Measurements from ENCODE around the gene ASAP3.

Gene ASAP3

DNA sequence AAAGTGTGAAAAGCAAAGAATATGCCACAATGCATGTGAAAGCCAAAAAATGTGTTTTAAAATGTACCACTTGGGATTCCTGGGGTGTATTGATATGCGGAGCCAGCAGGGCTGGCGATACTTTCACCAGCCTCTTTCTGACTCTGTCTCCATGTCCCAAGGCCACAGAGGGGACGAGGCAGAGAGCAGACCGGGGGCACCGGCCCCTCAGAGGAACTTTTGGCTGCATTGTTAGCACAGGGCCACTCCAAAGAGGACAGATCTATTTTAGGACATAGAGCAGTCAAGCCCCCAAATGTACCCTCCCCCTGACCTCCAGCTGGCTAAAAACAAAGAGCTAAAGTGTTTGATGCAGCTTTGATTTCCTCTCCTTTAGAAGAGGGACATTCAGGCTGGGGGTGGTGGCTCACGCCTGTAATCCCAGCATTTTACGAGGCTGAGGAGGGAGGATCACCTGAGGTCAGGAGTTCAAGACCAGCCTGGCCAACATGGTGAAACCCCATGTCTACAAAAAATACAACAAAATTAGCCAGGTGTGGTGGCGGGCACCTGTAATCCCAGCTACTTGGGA, 88.7 kb downstream of the ASAP3 start (continued):
- TF ChIP-seq, protein P1, sequence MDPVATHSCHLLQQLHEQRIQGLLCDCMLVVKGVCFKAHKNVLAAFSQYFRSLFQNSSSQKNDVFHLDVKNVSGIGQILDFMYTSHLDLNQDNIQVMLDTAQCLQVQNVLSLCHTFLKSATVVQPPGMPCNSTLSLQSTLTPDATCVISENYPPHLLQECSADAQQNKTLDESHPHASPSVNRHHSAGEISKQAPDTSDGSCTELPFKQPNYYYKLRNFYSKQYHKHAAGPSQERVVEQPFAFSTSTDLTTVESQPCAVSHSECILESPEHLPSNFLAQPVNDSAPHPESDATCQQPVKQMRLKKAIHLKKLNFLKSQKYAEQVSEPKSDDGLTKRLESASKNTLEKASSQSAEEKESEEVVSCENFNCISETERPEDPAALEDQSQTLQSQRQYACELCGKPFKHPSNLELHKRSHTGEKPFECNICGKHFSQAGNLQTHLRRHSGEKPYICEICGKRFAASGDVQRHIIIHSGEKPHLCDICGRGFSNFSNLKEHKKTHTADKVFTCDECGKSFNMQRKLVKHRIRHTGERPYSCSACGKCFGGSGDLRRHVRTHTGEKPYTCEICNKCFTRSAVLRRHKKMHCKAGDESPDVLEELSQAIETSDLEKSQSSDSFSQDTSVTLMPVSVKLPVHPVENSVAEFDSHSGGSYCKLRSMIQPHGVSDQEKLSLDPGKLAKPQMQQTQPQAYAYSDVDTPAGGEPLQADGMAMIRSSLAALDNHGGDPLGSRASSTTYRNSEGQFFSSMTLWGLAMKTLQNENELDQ (tag by site-specific recombination; IDR thresholded peaks at IDR 0.05; ENCODE audit: low read depth), result no peak
- no peak for TF ChIP-seq ZNF202 (tag by site-specific recombination; IDR thresholded peaks at IDR 0.05; ENCODE audit: borderline replicate concordance)
- no peak for TF ChIP-seq ZNF660 (tag by site-specific recombination; IDR thresholded peaks at IDR 0.05)
- no peak for TF ChIP-seq IKZF3 (tag by site-specific recombination; IDR thresholded peaks at IDR 0.05)

DNA sequence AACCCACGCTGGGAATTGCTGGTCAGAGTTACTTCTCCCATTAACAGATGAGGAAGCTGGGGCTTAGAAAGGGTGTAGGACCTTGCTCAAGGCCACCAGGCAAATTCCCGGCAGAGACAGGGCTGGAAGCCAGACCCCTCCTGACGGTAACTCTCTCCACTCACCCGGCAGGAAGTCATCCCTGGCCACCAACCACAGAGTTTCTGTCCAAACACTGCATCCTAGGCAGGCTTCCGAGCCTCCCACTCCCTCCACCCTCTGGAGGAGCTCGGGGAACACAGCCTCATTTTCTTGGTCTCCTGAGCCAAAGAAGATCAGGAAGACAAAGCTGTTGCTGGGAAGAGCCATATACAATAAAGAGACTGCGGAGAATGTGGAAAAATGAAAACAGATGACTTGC, 89.3 kb downstream of the ASAP3 start:
- Histone ChIP-seq H3K4me1 (ENCODE audit: control insufficient read depth, insufficient read depth, low read length) (no peaks in the 10 kb centered on the region), H3K36me3 (ENCODE audit: control insufficient read depth in 2 of 2, insufficient read depth in 1 of 2, low read length in 2 of 2) (no peaks in the 10 kb centered on the region), H3K4me3 (ENCODE audit: low read depth, low read length) (no peak overlapping the region), H3K27ac (ENCODE audit: extremely low read depth, low read depth, low read length) (no peak overlapping the region), H3K9me3 (ENCODE audit: control insufficient read depth, insufficient read depth, low read depth, low read length) (no peaks in the 10 kb centered on the region)
- POLR2A ChIA-PET, result interaction anchor here (2.2 kb wide), 1 partner anchor 9 kb away, joined by 6 read pairs; no protein-coding TSS in a partner anchor
- TF ChIP-seq ZFHX2 (tag by site-specific recombination; conservative IDR thresholded peaks at IDR 0.05) (peak; percentile 23; the same call in 1 of the 2 replicates), ZEB2 (tag by site-specific recombination; IDR thresholded peaks at IDR 0.05) (no peak)
- CTCF ChIA-PET, result interaction anchor here (0.6 to 3.4 kb wide), 3 partner anchors 9 to 54 kb away, joined by 3 to 17 read pairs (median 3); no protein-coding TSS in a partner anchor

- H3K4me1 ChIP-seq (ENCODE audit: control insufficient read depth, insufficient read depth, low read length), result no peaks in the 10 kb centered on the region
- no peak for TF ChIP-seq ZBTB20 (tag by site-specific recombination; IDR thresholded peaks at IDR 0.05)
- TF ChIP-seq ZNF19 (tag by site-specific recombination; IDR thresholded peaks at IDR 0.05; ENCODE audit: low read depth), result no peak
- TF ChIP-seq ZNF777 (tag by site-specific recombination; IDR thresholded peaks at IDR 0.05; ENCODE audit: borderline replicate concordance), result no peak
- TF ChIP-seq, protein P2, sequence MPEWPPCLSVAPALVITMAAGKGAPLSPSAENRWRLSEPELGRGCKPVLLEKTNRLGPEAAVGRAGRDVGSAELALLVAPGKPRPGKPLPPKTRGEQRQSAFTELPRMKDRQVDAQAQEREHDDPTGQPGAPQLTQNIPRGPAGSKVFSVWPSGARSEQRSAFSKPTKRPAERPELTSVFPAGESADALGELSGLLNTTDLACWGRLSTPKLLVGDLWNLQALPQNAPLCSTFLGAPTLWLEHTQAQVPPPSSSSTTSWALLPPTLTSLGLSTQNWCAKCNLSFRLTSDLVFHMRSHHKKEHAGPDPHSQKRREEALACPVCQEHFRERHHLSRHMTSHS (tag by site-specific recombination; IDR thresholded peaks at IDR 0.05), result no peak
- TF ChIP-seq ZNF621 (tag by site-specific recombination; IDR thresholded peaks at IDR 0.05), result no peak
- no peak for TF ChIP-seq ZNF701 (tag by site-specific recombination; IDR thresholded peaks at IDR 0.05)
- TF ChIP-seq, protein P3, sequence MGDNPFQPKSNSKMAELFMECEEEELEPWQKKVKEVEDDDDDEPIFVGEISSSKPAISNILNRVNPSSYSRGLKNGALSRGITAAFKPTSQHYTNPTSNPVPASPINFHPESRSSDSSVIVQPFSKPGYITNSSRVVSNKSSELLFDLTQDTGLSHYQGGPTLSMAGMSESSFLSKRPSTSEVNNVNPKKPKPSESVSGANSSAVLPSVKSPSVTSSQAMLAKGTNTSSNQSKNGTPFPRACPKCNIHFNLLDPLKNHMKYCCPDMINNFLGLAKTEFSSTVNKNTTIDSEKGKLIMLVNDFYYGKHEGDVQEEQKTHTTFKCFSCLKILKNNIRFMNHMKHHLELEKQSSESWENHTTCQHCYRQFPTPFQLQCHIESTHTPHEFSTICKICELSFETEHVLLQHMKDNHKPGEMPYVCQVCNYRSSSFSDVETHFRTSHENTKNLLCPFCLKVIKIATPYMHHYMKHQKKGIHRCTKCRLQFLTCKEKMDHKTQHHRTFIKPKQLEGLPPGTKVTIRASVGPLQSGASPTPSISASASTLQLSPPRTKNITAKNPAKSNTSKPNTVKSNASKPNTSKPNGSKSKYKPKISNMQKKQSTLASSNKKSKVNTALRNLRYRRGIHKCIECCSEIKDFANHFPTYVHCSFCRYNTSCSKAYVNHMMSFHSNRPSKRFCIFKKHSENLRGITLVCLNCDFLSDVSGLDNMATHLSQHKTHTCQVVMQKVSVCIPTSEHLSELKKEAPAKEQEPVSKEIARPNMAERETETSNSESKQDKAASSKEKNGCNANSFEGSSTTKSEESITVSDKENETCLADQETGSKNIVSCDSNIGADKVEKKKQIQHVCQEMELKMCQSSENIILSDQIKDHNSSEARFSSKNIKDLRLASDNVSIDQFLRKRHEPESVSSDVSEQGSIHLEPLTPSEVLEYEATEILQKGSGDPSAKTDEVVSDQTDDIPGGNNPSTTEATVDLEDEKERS (tag by site-specific recombination; IDR thresholded peaks at IDR 0.05), result no peak
- no peak for TF ChIP-seq PATZ1 (tag by site-specific recombination; IDR thresholded peaks at IDR 0.05)
- no peak for TF ChIP-seq YY2 (tag by site-specific recombination; IDR thresholded peaks at IDR 0.05)
- no peak for TF ChIP-seq ZNF292 (tag by site-specific recombination; IDR thresholded peaks at IDR 0.05; ENCODE audit: borderline replicate concordance, low read depth)
- no peak for TF ChIP-seq ZNF23 (tag by site-specific recombination; IDR thresholded peaks at IDR 0.05; ENCODE audit: borderline replicate concordance)
- TF ChIP-seq ZNF354C (tag by site-specific recombination; IDR thresholded peaks at IDR 0.05; ENCODE audit: borderline replicate concordance, low read depth), result no peak
- TF ChIP-seq, protein P4, sequence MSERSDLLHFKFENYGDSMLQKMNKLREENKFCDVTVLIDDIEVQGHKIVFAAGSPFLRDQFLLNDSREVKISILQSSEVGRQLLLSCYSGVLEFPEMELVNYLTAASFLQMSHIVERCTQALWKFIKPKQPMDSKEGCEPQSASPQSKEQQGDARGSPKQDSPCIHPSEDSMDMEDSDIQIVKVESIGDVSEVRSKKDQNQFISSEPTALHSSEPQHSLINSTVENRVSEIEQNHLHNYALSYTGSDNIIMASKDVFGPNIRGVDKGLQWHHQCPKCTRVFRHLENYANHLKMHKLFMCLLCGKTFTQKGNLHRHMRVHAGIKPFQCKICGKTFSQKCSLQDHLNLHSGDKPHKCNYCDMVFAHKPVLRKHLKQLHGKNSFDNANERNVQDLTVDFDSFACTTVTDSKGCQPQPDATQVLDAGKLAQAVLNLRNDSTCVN (tag by site-specific recombination; optimal IDR thresholded peaks at IDR 0.05), result no peak
- no peak overlapping the region for H3K4me3 ChIP-seq (ENCODE audit: low read depth, low read length)
- H3K27ac ChIP-seq (ENCODE audit: extremely low read depth, low read depth, low read length), result no peak overlapping the region
- H3K36me3 ChIP-seq (ENCODE audit: control insufficient read depth in 2 of 2, insufficient read depth in 1 of 2, low read length in 2 of 2), result no peaks in the 10 kb centered on the region
- ChIA-PET POLR2A (interaction anchor here (2.2 kb wide), 1 partner anchor 10 kb away, joined by 6 read pairs; no protein-coding TSS in a partner anchor), CTCF (interaction anchor here (0.6 to 3.4 kb wide), 3 partner anchors 9 to 54 kb away, joined by 3 to 17 read pairs (median 3); no protein-coding TSS in a partner anchor)
- no peaks in the 10 kb centered on the region for H3K9me3 ChIP-seq (ENCODE audit: control insufficient read depth, insufficient read depth, low read depth, low read length)
These were observed 89.8 kb downstream of the ASAP3 start for GRCh38 chr1:23394181-23394580.
